Jurkat, Clone E6-1 (cell line): ENCODE data around the gene ARMH4.

Experiments used
- DNase-seq: peaks from one replicate; pipeline ENCODE4 v3.0.0-alpha.2; 2011; ENCODE audit warnings: low read depth, low spot score
- H3K4me3 ChIP-seq: 2 replicates; pipeline ENCODE4 v1.5.1; 2011; ENCODE audit warnings: mild to moderate bottlenecking, low read length, control low read depth, moderate library complexity

The ARMH4 gene

GRCh38 chr14:58107947-58108552 is 44.0 kb downstream of the ARMH4 start:
- no peak overlapping the region for H3K4me3 ChIP-seq
- DNase-seq = peak; percentile 55

- DNase-seq = no peak
- H3K4me3 ChIP-seq = no peak overlapping the region
These were observed 45.0 kb downstream of the ARMH4 start for GRCh38 chr14:58107041-58107440.

- no peak overlapping the region for H3K4me3 ChIP-seq
- no peak for DNase-seq
These were observed 45.6 kb downstream of the ARMH4 start for GRCh38 chr14:58106446-58106845.

GRCh38 chr14:58104808-58105207 is 47.2 kb downstream of the ARMH4 start:
- DNase-seq = no peak
- no peak overlapping the region for H3K4me3 ChIP-seq

- DNase-seq = no peak
- H3K4me3 ChIP-seq = no peak overlapping the region
These were observed 51.2 kb downstream of the ARMH4 start for GRCh38 chr14:58100735-58101368.

- H3K4me3 ChIP-seq = no peak overlapping the region
- no peak for DNase-seq
These were observed 52.3 kb downstream of the ARMH4 start for GRCh38 chr14:58099682-58100081.

GRCh38 chr14:58098507-58098906 is 53.5 kb downstream of the ARMH4 start:
- H3K4me3 ChIP-seq = no peak overlapping the region
- no peak for DNase-seq

- no peak for DNase-seq
- no peak overlapping the region for H3K4me3 ChIP-seq
These were observed 55.3 kb downstream of the ARMH4 start for GRCh38 chr14:58096731-58097130.

GRCh38 chr14:58091883-58092630 is 60.0 kb downstream of the ARMH4 start:
- no peak overlapping the region for H3K4me3 ChIP-seq
- no peak for DNase-seq

- DNase-seq = no peak
- no peak overlapping the region for H3K4me3 ChIP-seq
These were observed 62.4 kb downstream of the ARMH4 start for GRCh38 chr14:58089612-58090011.

- DNase-seq = no peak
- no peak overlapping the region for H3K4me3 ChIP-seq
These were observed 63.1 kb downstream of the ARMH4 start for GRCh38 chr14:58088961-58089360.

- no peak overlapping the region for H3K4me3 ChIP-seq
These were observed 66.1 kb downstream of the ARMH4 start for GRCh38 chr14:58085877-58086276.

GRCh38 chr14:58082491-58083098 is 69.4 kb downstream of the ARMH4 start:
- no peak for DNase-seq
- H3K4me3 ChIP-seq = no peak overlapping the region

More at GRCh38 chr14:58085877-58086276, 66.1 kb downstream of the ARMH4 start:
- no peak for DNase-seq

- DNase-seq = no peak
- no peak overlapping the region for H3K4me3 ChIP-seq
These were observed 70.0 kb downstream of the ARMH4 start for GRCh38 chr14:58082011-58082410.

- DNase-seq = no peak
These were observed 73.5 kb downstream of the ARMH4 start for GRCh38 chr14:58078471-58078870.

GRCh38 chr14:58078068-58078467 is 73.9 kb downstream of the ARMH4 start:
- DNase-seq = no peak

More at GRCh38 chr14:58078471-58078870, 73.5 kb downstream of the ARMH4 start:
- no peak overlapping the region for H3K4me3 ChIP-seq

GRCh38 chr14:58077621-58078020 is 74.4 kb downstream of the ARMH4 start:
- DNase-seq = no peak
- H3K4me3 ChIP-seq = no peak overlapping the region

More at GRCh38 chr14:58078068-58078467, 73.9 kb downstream of the ARMH4 start:
- no peak overlapping the region for H3K4me3 ChIP-seq

- DNase-seq = peak; percentile 29
- no peak overlapping the region for H3K4me3 ChIP-seq
These were observed 78.5 kb downstream of the ARMH4 start for GRCh38 chr14:58073516-58073915.

- peak; percentile 81 for DNase-seq
- H3K4me3 ChIP-seq = no peak overlapping the region
These were observed 79.5 kb downstream of the ARMH4 start for GRCh38 chr14:58072288-58073071.
